Common myeloid progenitor, CD34-positive (primary cell): Measurements from ENCODE around the gene GAA.

Experiments used
- CTCF ChIA-PET: fragments of 350-600 bp; sonication (Branson Sonifier 250); formaldehyde crosslinking; loops from one replicate; lab custom pipeline; 2021; ENCODE audit warnings: antibody characterized with exemption; lab: Charles Lee
- POLR2A ChIA-PET: fragments of 350-600 bp; sonication (Branson Sonifier 250); formaldehyde crosslinking; loops from one replicate; lab custom pipeline; 2021; ENCODE audit warnings: antibody characterized with exemption; lab: Charles Lee
- DNase-seq, 3 donors: peaks; one replicate each; pipeline versions ENCODE4 v3.0.0 to v3.0.0-alpha.2; 2013
- H3K27ac ChIP-seq, 2 experiments: 1 replicate in 1 of 2; 2 replicates in 1 of 2; pipeline ENCODE4 v1.7.0; 2013; ENCODE audit warnings: inconsistent platforms in 2 of 2, low read length in 2 of 2, mild to moderate bottlenecking in 2 of 2, low read depth in 1 of 2, moderate library complexity in 1 of 2; ENCODE audit not compliant: severe bottlenecking in 2 of 2, insufficient read depth in 1 of 2, poor library complexity in 1 of 2
- H3K27me3 ChIP-seq, 5 experiments: replicated peaks in 2 of 5; 1 replicate in 3 of 5; 2 replicates in 2 of 5; pipeline versions ENCODE4 v1.6.1 to v1.7.0; 2013; ENCODE audit warnings: low read length in 4 of 5, mild to moderate bottlenecking in 2 of 5, moderate library complexity in 2 of 5, inconsistent platforms in 1 of 5; ENCODE audit not compliant: insufficient read depth in 5 of 5, control insufficient read depth in 4 of 5
- H3K36me3 ChIP-seq, 4 experiments: 1 replicate in 2 of 4; 2 replicates in 2 of 4; pipeline versions ENCODE4 v1.6.1 to v1.7.0; 2013; ENCODE audit warnings: low read length in 3 of 4, control low read depth in 1 of 4, mild to moderate bottlenecking in 1 of 4; ENCODE audit not compliant: control insufficient read depth in 4 of 4, insufficient read depth in 4 of 4
- H3K4me1 ChIP-seq, 4 experiments: 1 replicate in 3 of 4; 2 replicates in 1 of 4; pipeline versions ENCODE4 v1.6.1 to v1.7.1; 2013; ENCODE audit warnings: low read length in 3 of 4, mild to moderate bottlenecking in 3 of 4, control low read depth in 1 of 4, inconsistent platforms in 1 of 4, moderate library complexity in 1 of 4; ENCODE audit not compliant: control insufficient read depth in 4 of 4, insufficient read depth in 4 of 4; ENCODE audit errors: control extremely low read depth in 1 of 4
- H3K4me3 ChIP-seq, 7 experiments: 1 replicate in 4 of 7; 2 replicates in 3 of 7; pipeline versions ENCODE4 v1.5.1 to v1.7.0; 2013; ENCODE audit warnings: mild to moderate bottlenecking in 7 of 7, low read length in 6 of 7, moderate library complexity in 6 of 7, inconsistent platforms in 2 of 7, low read depth in 2 of 7, control low read depth in 1 of 7; ENCODE audit not compliant: insufficient read depth in 4 of 7, control insufficient read depth in 1 of 7; ENCODE audit errors: extremely low read depth in 1 of 7
- H3K9me3 ChIP-seq, 5 experiments: 1 replicate in 4 of 5; 2 replicates in 1 of 5; pipeline versions ENCODE4 v1.6.1 to v1.7.1; 2013; ENCODE audit warnings: low read length in 4 of 5, mild to moderate bottlenecking in 2 of 5, inconsistent platforms in 1 of 5, low read depth in 1 of 5, moderate library complexity in 1 of 5; ENCODE audit not compliant: control insufficient read depth in 4 of 5, insufficient read depth in 2 of 5; ENCODE audit errors: control extremely low read depth in 1 of 5
- WGBS: methylation state at CpG from one replicate; pipeline ENCODE4 v1.1.5; 2013; ENCODE audit not compliant: insufficient coverage; 5-methylcytosine and 5-hydroxymethylcytosine counted together

Gene GAA

GRCh38 chr17:80083136-80083661 is 18.2 kb upstream of the GAA start:
- ChIA-PET POLR2A (interaction anchor here (0.6 kb wide), 1 partner anchor 244 kb away, joined by 4 read pairs; no protein-coding TSS in a partner anchor), CTCF (interaction anchor here (0.8 to 3.0 kb wide), 7 partner anchors 10 to 79 kb away, joined by 3 to 12 read pairs (median 3); no protein-coding TSS in a partner anchor)
- DNase-seq: no peak
- Histone ChIP-seq H3K36me3 (no peaks in the 10 kb centered on the region), H3K27ac (no peak overlapping the region), H3K27me3 (peaks cover 0 to 5% (median 0%) of the 10 kb centered on the region in 5 experiments), H3K4me3 (no peak overlapping the region), H3K4me1 (peaks cover 0 to 4% (median 2%) of the 10 kb centered on the region in 4 experiments), H3K9me3 (no peaks in the 10 kb centered on the region)
- WGBS: 88% methylated on average over 12 of the region's 13 CpGs

DNA sequence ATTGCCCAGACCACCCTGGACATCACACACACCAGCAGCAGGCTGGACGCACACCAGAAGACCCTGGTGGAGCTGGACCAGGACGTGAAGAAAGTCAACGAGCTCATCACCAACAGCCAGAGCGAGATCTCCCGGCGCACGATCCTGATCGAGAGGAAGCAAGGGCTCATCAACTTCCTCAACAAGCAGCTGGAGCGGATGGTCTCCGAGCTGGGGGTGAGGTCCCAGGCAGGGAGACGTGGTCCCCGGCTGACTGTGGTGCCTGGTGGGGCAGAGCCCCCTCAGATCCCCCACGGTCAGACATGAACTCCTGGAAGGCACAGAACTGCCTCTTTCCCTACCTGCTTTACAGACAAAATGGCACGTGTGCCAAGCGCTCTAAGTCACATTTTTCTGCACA is 16.6 kb upstream of the GAA start:
- 95% methylated on average over 11 of the region's 15 CpGs for WGBS
- H3K36me3 ChIP-seq: no peaks in the 10 kb centered on the region
- H3K4me3 ChIP-seq: no peak overlapping the region
- H3K9me3 ChIP-seq: no peaks in the 10 kb centered on the region
- no peak for DNase-seq
- peaks cover 0 to 5% (median 0%) of the 10 kb centered on the region in 5 experiments for H3K27me3 ChIP-seq
- ChIA-PET POLR2A (no interaction called here), CTCF (interaction anchor here (0.9 to 1.5 kb wide), 2 partner anchors 77 to 151 kb away, joined by 3 to 4 read pairs; no protein-coding TSS in a partner anchor)
- H3K4me1 ChIP-seq: peaks cover 0 to 4% (median 2%) of the 10 kb centered on the region in 4 experiments
- H3K27ac ChIP-seq: no peak overlapping the region

GRCh38 chr17:80086081-80086480 is 15.3 kb upstream of the GAA start:
- ChIA-PET POLR2A (no interaction called here), CTCF (interaction anchor here (1.4 to 1.5 kb wide), 2 partner anchors 13 to 48 kb away, joined by 3 to 6 read pairs; no protein-coding TSS in a partner anchor)
- Histone ChIP-seq H3K27ac (no peak overlapping the region), H3K4me1 (peaks cover 0 to 4% (median 2%) of the 10 kb centered on the region in 4 experiments), H3K27me3 (peaks cover 0 to 5% (median 0%) of the 10 kb centered on the region in 5 experiments), H3K9me3 (no peaks in the 10 kb centered on the region), H3K36me3 (no peaks in the 10 kb centered on the region), H3K4me3 (no peak overlapping the region)
- WGBS: 95% methylated on average over 17 of the region's 17 CpGs
- DNase-seq: no peak

DNA sequence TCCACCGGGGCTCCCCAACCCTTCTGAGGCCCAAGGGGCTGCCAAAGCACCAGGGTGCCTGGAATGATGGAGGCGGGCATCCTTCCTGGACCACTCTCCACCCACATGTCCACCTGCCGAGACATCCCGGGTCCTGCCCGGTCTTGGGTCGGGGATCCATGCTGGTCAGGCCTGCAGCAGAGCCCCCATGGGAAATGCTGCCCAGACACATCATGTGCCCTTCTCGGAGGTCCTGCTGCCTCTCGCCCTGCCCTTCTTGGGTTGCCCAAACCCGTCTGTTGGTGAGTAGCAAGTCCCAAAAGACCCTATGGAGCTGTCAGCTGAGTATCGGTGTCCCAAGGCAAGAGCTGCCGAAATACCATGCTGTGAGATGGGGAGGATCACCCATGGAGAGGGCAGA is 14.8 kb upstream of the GAA start:
- no peak overlapping the region for H3K27ac ChIP-seq
- ChIA-PET POLR2A (no interaction called here), CTCF (interaction anchor here (1.4 to 1.5 kb wide), 2 partner anchors 13 to 49 kb away, joined by 3 to 6 read pairs; no protein-coding TSS in a partner anchor)
- 88% methylated on average over 10 of the region's 11 CpGs for WGBS
- peaks cover 0 to 5% (median 0%) of the 10 kb centered on the region in 5 experiments for H3K27me3 ChIP-seq
- H3K36me3 ChIP-seq: no peaks in the 10 kb centered on the region
- DNase-seq: no peak
- H3K4me1 ChIP-seq: peaks cover 0 to 4% (median 2%) of the 10 kb centered on the region in 4 experiments
- H3K9me3 ChIP-seq: no peaks in the 10 kb centered on the region
- no peak overlapping the region for H3K4me3 ChIP-seq

- Histone ChIP-seq H3K4me1 (peaks cover 0 to 5% (median 2%) of the 10 kb centered on the region in 4 experiments), H3K27ac (no peak overlapping the region), H3K9me3 (no peaks in the 10 kb centered on the region), H3K27me3 (peaks cover 0 to 5% (median 0%) of the 10 kb centered on the region in 5 experiments), H3K36me3 (no peaks in the 10 kb centered on the region), H3K4me3 (no peak overlapping the region)
- no peak for DNase-seq
- ChIA-PET POLR2A (no interaction called here), CTCF (interaction anchor here (1.1 to 1.5 kb wide), 2 partner anchors 12 to 84 kb away, joined by 3 to 6 read pairs; no protein-coding TSS in a partner anchor)
- 90% methylated on average over 24 of the region's 34 CpGs for WGBS
Observed at GRCh38 chr17:80087346-80088265, 13.8 kb upstream of the GAA start.

GRCh38 chr17:80089762-80090161 is 11.6 kb upstream of the GAA start:
- 97% methylated on average over 15 of the region's 16 CpGs for WGBS
- CTCF ChIA-PET: interaction anchor here (1.0 to 1.3 kb wide), 2 partner anchors 12 to 85 kb away, joined by 4 to 5 read pairs; partner anchors contain the start of gene GAA
- DNase-seq: no peak
- POLR2A ChIA-PET: interaction anchor here (0.6 kb wide), 1 partner anchor 12 kb away, joined by 3 read pairs; the partner anchor contains the start of gene GAA
- no peaks in the 10 kb centered on the region for H3K36me3 ChIP-seq
- no peak overlapping the region for H3K27ac ChIP-seq
- no peaks in the 10 kb centered on the region for H3K9me3 ChIP-seq
- H3K27me3 ChIP-seq: peaks cover 0 to 5% (median 0%) of the 10 kb centered on the region in 5 experiments
- H3K4me3 ChIP-seq: no peak overlapping the region
- peaks cover 0 to 8% (median 0%) of the 10 kb centered on the region in 4 experiments for H3K4me1 ChIP-seq
